GM23338 (cell line): ENCODE results near the gene ZC3H7A. TPM values are rescaled to one million over a fixed set of nuclear protein-coding genes. Genes with fewer than 3 reads are reported as not detected.

ENCODE experiments used
- ATAC-seq: fragments of 200-7000 bp; cut with Tn5 transposase; 3 replicates; pipeline ENCODE4 v1.9.1; 2020
- DNase-seq: peaks from one replicate; pipeline ENCODE4 v3.0.0-alpha.2; 2015; ENCODE audit warnings: low spot score
- H2AFZ ChIP-seq: fragments of 200-600 bp; sonication (generic); 2 replicates; pipeline ENCODE4 v1.8.0; 2016; ENCODE audit warnings: antibody characterized with exemption, mild to moderate bottlenecking, moderate library complexity
- H3F3A ChIP-seq: fragments of 200-600 bp; sonication (generic); replicated peaks from 2 replicates; pipeline ENCODE4 v1.8.0; 2017; ENCODE audit warnings: antibody characterized with exemption, mixed run types, low read depth
- H3K27ac ChIP-seq: fragments of 200-600 bp; sonication (generic); 2 replicates; pipeline ENCODE4 v1.6.1; 2016; ENCODE audit warnings: low read depth
- H3K27me3 ChIP-seq: fragments of 200-600 bp; sonication (generic); 2 replicates; pipeline ENCODE4 v1.8.0; 2016; ENCODE audit warnings: mild to moderate bottlenecking, mixed run types, moderate library complexity; ENCODE audit not compliant: insufficient read depth
- H3K36me3 ChIP-seq: fragments of 200-600 bp; sonication (generic); 2 replicates; pipeline ENCODE4 v1.8.0; 2016; ENCODE audit warnings: mild to moderate bottlenecking; ENCODE audit not compliant: insufficient read depth
- H3K4me1 ChIP-seq: fragments of 200-600 bp; sonication (generic); 2 replicates; pipeline ENCODE4 v1.8.0; 2016; ENCODE audit warnings: mild to moderate bottlenecking, moderate library complexity; ENCODE audit not compliant: insufficient read depth
- H3K4me2 ChIP-seq: fragments of 200-600 bp; sonication (generic); 2 replicates; pipeline ENCODE4 v1.7.1; 2017; ENCODE audit warnings: mixed run types
- H3K4me3 ChIP-seq: fragments of 200-600 bp; sonication (generic); 2 replicates; pipeline ENCODE4 v1.6.1; 2016; ENCODE audit warnings: mixed run types
- H3K79me2 ChIP-seq: fragments of 200-600 bp; sonication (generic); replicated peaks from 2 replicates; pipeline ENCODE4 v1.8.0; 2017; ENCODE audit warnings: mild to moderate bottlenecking; ENCODE audit not compliant: insufficient read depth
- H3K9me2 ChIP-seq: fragments of 200-600 bp; sonication (generic); 2 replicates; pipeline ENCODE4 v1.8.0; 2017; ENCODE audit not compliant: insufficient read depth
- H4K20me1 ChIP-seq: fragments of 200-600 bp; sonication (generic); replicated peaks from 2 replicates; pipeline ENCODE4 v1.8.0; 2017; ENCODE audit warnings: mild to moderate bottlenecking; ENCODE audit not compliant: insufficient read depth
- H3K27ac Mint-ChIP-seq: 2 replicates; pipeline ENCODE4 v1.8.0; 2020; ENCODE audit warnings: inconsistent platforms, mild to moderate bottlenecking, moderate library complexity, mixed read lengths
- H3K27me3 Mint-ChIP-seq: 3 replicates; pipeline ENCODE4 v1.8.0; 2022; ENCODE audit warnings: low read depth, mild to moderate bottlenecking, moderate library complexity, mixed read lengths, inconsistent platforms; ENCODE audit not compliant: insufficient read depth, poor library complexity
- H3K36me3 Mint-ChIP-seq: 3 replicates; pipeline ENCODE4 v1.8.0; 2021; ENCODE audit warnings: low read depth, mild to moderate bottlenecking, inconsistent platforms, moderate library complexity, mixed read lengths
- H3K4me1 Mint-ChIP-seq: 3 replicates; pipeline ENCODE4 v1.8.0; 2020; ENCODE audit warnings: mild to moderate bottlenecking, inconsistent platforms, mixed read lengths
- H3K4me3 Mint-ChIP-seq: 3 replicates; pipeline ENCODE4 v1.8.0; 2021; ENCODE audit warnings: moderate library complexity, mild to moderate bottlenecking, inconsistent platforms, mixed read lengths
- H3K9me3 Mint-ChIP-seq: 3 replicates; pipeline ENCODE4 v1.8.0; 2020; ENCODE audit warnings: moderate library complexity, mild to moderate bottlenecking, inconsistent platforms, mixed read lengths
- CREB1 ChIP-seq: fragments of 250-450 bp; sonication (Bioruptor Pico); IDR thresholded peaks from 2 replicates; pipeline ENCODE4 v1.5.0; 2020; ENCODE audit warnings: low read depth, mild to moderate bottlenecking, moderate library complexity
- EZH2phosphoT487 ChIP-seq: fragments of 200-600 bp; sonication (generic); IDR thresholded peaks from one replicate; pipeline ENCODE4 v1.8.1; 2018; ENCODE audit warnings: antibody characterized with exemption; ENCODE audit not compliant: unreplicated experiment
- JUNB ChIP-seq: IDR thresholded peaks from one replicate; pipeline ENCODE4 v1.6.1; 2016; ENCODE audit warnings: antibody characterized with exemption; ENCODE audit not compliant: unreplicated experiment
- NANOG ChIP-seq: IDR thresholded peaks from 2 replicates; pipeline ENCODE4 v1.6.1; 2016; ENCODE audit warnings: antibody characterized with exemption, borderline replicate concordance
- POLR2AphosphoS5 ChIP-seq: IDR thresholded peaks from 2 replicates; pipeline ENCODE4 v1.6.1; 2016; ENCODE audit warnings: antibody characterized with exemption, low read depth
- STAT1 ChIP-seq: IDR thresholded peaks from one replicate; pipeline ENCODE4 v1.6.1; 2016; ENCODE audit warnings: antibody characterized with exemption; ENCODE audit not compliant: unreplicated experiment
- ZNF331 ChIP-seq: fragments of 250-450 bp; sonication (Bioruptor Pico); IDR thresholded peaks from 2 replicates; pipeline ENCODE4 v1.5.0; 2020; ENCODE audit warnings: low read depth, mild to moderate bottlenecking, moderate library complexity
- ZNF462 ChIP-seq: fragments of 250-450 bp; sonication (Bioruptor Pico); IDR thresholded peaks from 2 replicates; pipeline ENCODE4 v1.5.0; 2020; ENCODE audit warnings: mild to moderate bottlenecking, moderate library complexity
- polyA plus RNA-seq: library from polyadenylated mRNA; unstranded; fragments of >200 nt; fragmentation: Nextera tagmentation; extraction: Ambion mirVana; gene quantifications from 2 replicates; pipeline ENCODE4 v1.2.1, GENCODE V29; 2016
- total RNA-seq: library from RNA; depleted of rRNA; stranded (reverse); fragments of >200 nt; shearing (Covaris generic); gene quantifications from 2 replicates; pipeline ENCODE4 v1.2.3, GENCODE V29; 2014
- TF ChIP-seq, protein P1 (sequence below): IDR thresholded peaks from one replicate; pipeline ENCODE4 v1.6.1; 2018; ENCODE audit warnings: antibody characterized with exemption; ENCODE audit not compliant: unreplicated experiment

Gene ZC3H7A
- total and polyA plus RNA-seq, 2 experiments from 2014 or later, result 32.7 to 42.2 TPM

DNA sequence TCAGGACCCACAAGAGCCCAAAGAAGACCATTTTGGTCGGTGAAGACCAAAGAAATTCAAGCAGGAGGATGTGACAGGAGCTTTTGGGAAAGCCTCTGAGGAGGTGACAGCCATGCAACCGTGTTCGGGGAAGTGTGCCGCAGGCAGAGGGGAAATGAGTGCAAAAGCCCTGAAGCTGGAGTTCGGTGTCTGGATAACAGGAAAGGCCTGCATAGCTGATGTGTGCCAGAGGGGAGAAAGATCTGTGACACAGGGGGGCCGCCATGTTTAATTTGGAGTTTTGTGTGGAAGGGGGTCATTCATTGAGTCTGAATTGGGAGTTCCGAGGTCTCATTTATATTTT lies 870 bp upstream of the ZC3H7A start:
- peak overlapping the region; percentile 98 for H3K27ac Mint-ChIP-seq
- Histone ChIP-seq H3K9me2 (no peaks in the 10 kb centered on the region), H3K4me2 (peak overlapping the region; percentile 100), H3K27ac (peak overlapping the region; percentile 99), H4K20me1 (peaks cover 18% of the 10 kb centered on the region), H3K4me3 (peak overlapping the region; percentile 99), H3K4me1 (peaks cover 23% of the 10 kb centered on the region), H3F3A (peaks cover 16% of the 10 kb centered on the region), H3K36me3 (no peaks in the 10 kb centered on the region), H2AFZ (peak overlapping the region; percentile 97), H3K79me2 (peaks cover 56% of the 10 kb centered on the region), H3K27me3 (no peaks in the 10 kb centered on the region)
- ATAC-seq (no peak; the same call in 1 of the 3 replicates), DNase-seq (no peak)
- H3K27me3 Mint-ChIP-seq, result peaks cover 5% of the 10 kb centered on the region
- peak overlapping the region; percentile 86 for H3K4me3 Mint-ChIP-seq
- H3K9me3 Mint-ChIP-seq, result no peaks in the 10 kb centered on the region
- H3K4me1 Mint-ChIP-seq, result peaks cover 31% of the 10 kb centered on the region; the same call in 2 of the 3 replicates
- TF ChIP-seq JUNB, result no peak
- no peak for TF ChIP-seq STAT1
- TF ChIP-seq POLR2AphosphoS5, result no peak
- TF ChIP-seq, protein P1, sequence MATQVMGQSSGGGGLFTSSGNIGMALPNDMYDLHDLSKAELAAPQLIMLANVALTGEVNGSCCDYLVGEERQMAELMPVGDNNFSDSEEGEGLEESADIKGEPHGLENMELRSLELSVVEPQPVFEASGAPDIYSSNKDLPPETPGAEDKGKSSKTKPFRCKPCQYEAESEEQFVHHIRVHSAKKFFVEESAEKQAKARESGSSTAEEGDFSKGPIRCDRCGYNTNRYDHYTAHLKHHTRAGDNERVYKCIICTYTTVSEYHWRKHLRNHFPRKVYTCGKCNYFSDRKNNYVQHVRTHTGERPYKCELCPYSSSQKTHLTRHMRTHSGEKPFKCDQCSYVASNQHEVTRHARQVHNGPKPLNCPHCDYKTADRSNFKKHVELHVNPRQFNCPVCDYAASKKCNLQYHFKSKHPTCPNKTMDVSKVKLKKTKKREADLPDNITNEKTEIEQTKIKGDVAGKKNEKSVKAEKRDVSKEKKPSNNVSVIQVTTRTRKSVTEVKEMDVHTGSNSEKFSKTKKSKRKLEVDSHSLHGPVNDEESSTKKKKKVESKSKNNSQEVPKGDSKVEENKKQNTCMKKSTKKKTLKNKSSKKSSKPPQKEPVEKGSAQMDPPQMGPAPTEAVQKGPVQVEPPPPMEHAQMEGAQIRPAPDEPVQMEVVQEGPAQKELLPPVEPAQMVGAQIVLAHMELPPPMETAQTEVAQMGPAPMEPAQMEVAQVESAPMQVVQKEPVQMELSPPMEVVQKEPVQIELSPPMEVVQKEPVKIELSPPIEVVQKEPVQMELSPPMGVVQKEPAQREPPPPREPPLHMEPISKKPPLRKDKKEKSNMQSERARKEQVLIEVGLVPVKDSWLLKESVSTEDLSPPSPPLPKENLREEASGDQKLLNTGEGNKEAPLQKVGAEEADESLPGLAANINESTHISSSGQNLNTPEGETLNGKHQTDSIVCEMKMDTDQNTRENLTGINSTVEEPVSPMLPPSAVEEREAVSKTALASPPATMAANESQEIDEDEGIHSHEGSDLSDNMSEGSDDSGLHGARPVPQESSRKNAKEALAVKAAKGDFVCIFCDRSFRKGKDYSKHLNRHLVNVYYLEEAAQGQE, result no peak
- peaks cover 11% of the 10 kb centered on the region; the same call in 2 of the 3 replicates for H3K36me3 Mint-ChIP-seq

GRCh38 chr16:11796227-11797165 lies 562 bp downstream of the ZC3H7A start:
- H3K36me3 ChIP-seq, result no peaks in the 10 kb centered on the region
- peak overlapping the region; percentile 97 for H3K4me3 ChIP-seq
- H3K27ac ChIP-seq, result peak overlapping the region; percentile 96
- H3K4me2 ChIP-seq, result peak overlapping the region; percentile 95
- peaks cover 30% of the 10 kb centered on the region for H4K20me1 ChIP-seq
- no peaks in the 10 kb centered on the region for H3K9me2 ChIP-seq
- peaks cover 70% of the 10 kb centered on the region for H3K79me2 ChIP-seq
- peaks cover 16% of the 10 kb centered on the region for H3F3A ChIP-seq
- Mint-ChIP-seq H3K4me3 (peak overlapping the region; percentile 87), H3K36me3 (peaks cover 11% of the 10 kb centered on the region; the same call in 2 of the 3 replicates), H3K27me3 (peaks cover 5% of the 10 kb centered on the region), H3K9me3 (no peaks in the 10 kb centered on the region), H3K4me1 (peaks cover 31% of the 10 kb centered on the region; the same call in 2 of the 3 replicates), H3K27ac (peak overlapping the region; percentile 91)
- H3K4me1 ChIP-seq, result peaks cover 23% of the 10 kb centered on the region
- no peak overlapping the region for H2AFZ ChIP-seq
- no peaks in the 10 kb centered on the region for H3K27me3 ChIP-seq
- ATAC-seq (peak; percentile 18), DNase-seq (peak; percentile 68)
- no peak for TF ChIP-seq EZH2phosphoT487
- no peak for TF ChIP-seq NANOG
- no peak for TF ChIP-seq CREB1 (CRISPR knock-in tag)
- TF ChIP-seq ZNF462 (CRISPR knock-in tag), result no peak
- TF ChIP-seq POLR2AphosphoS5, result no peak
- TF ChIP-seq ZNF331 (CRISPR knock-in tag), result no peak
